T47D (cell line): ENCODE measurements around the gene BEND6.

ENCODE experiments used
- DNase-seq, 2 experiments: peaks; one replicate each; pipeline versions ENCODE4 v3.0.0 to v3.0.0-alpha.2; 2011 to 2012; ENCODE audit warnings: low read depth in 1 of 2, low spot score in 1 of 2
- JUND ChIP-seq: IDR thresholded peaks from 2 replicates; pipeline ENCODE4 v1.6.1; 2012; ENCODE audit warnings: low read depth
- in situ Hi-C: cut with HindIII; loops from 2 replicates; pipeline ENCODE4 v1.10.0; 2016; ENCODE audit warnings: low sequenced_read_pairs, low pct_unique_long_range_greater_than_20kb

Gene BEND6

DNA sequence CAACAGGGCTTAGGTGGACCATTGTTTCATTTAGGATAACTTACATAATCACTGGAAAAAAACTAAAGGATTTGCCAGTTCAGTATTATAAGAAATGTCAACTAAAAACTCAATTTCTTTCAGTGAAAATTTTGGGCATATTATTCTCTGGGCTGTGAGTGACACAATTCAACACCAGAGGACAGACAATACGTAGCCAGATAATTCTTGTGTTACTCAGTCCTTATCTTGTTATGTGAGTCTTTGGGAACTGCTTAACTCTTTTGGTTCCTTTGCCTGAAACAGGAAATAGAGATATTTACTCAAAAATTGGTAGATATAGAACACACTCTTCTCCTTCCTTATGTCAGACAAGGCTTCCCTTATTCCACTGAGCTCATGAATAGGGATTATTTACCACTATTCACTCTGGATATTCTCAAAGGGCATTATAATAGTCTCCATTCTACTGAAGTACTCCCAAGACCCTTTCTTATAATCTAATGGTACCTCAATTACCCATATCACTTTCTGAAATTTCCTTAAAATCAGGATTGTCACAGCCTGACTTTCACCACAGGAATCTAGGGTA is 4.9 kb upstream of the BEND6 start:
- no peak for DNase-seq

GRCh38 chr6:56951049-56951831 is 3.7 kb upstream of the BEND6 start:
- in situ Hi-C loops = no loop called here
- no peak for DNase-seq
- no peak for TF ChIP-seq JUND

More for the DNA sequence above, 4.9 kb upstream of the BEND6 start:
- TF ChIP-seq JUND = no peak
- in situ Hi-C loops = no loop called here

DNA sequence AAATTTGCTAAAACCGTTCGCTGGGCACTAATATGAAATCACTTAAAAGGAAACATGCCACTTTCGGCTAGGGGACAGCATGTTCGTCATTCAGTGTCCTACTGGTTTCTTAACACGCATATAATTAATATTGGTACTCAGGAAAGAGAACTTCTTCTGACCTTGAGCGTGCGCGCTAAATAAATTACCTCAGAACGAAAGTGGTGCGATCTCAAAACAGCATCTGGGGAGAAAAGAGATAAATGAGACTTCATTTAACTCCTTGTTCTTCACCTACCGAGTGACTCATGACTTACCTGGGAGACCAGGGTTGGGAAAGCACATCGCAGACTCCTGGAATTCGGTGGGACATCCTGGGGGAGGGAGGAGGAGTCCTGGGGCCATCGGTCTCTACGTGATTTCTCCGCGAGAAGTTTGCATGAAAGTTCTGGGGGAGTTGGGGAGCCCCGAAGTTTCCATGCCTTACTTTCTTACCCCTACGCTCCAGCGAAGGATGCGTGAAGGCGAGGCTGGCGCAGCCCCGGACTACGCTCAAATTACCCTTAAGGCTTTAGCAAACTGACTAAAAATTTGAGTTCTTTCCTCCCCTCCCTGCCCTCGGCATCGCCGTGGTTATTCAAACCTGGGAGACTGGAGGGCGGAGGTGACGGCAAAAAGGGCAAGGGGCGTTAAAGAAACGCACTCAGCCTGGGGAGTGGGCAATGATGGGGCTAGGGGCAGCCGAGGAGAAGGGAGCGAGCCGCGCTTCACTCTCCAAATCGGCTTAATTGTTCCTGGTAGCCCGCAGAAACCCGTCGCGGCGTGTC is 1.1 kb upstream of the BEND6 start:
- no peak for DNase-seq
- in situ Hi-C loops = no loop called here
- TF ChIP-seq JUND = no peak

- peak; percentile 75 to 93 for DNase-seq
- TF ChIP-seq JUND = no peak
These were observed 556 bp downstream of the BEND6 start for GRCh38 chr6:56955171-56956155.

DNA sequence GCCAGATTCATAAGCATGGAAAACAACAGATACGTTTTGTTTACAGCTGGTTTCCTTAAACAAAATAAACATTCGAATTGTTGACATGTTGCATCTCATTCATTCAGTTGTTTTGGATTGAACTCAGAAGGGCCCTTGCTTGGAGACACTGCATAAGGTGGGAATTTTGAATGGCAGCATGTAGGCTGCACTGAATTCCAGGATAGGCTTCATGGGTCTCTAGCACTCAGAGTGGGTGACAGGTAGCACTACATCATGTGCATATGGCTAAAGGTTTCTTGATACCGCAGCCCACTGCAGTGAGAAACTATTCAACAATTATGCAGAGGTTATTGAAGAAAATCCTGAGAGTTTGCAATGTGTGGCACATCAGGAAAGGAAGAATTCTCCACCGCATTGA is 1.6 kb downstream of the BEND6 start:
- TF ChIP-seq JUND = no peak
- in situ Hi-C loops = no loop called here
- no peak for DNase-seq

More at GRCh38 chr6:56955171-56956155, 556 bp downstream of the BEND6 start:
- in situ Hi-C loops = no loop called here

DNA sequence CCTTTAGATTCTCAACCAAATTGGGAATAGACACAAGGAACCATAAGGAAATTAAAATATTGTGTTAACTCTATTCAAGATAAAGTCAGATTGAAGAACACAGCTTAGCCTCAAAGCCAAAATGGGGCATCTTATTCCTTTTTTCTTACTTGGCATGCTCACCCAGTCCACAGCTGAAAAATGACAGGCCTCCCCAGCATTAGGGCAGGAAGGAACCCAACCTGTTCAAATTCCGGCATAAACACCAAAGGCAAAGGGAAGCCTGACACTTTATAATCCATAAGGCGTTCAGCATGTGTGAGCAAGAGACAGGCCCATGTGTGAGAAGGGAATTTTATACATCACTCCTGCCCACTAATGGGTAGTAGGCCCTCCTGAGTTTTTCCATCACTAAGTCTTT is 2.9 kb downstream of the BEND6 start:
- in situ Hi-C loops = no loop called here
- DNase-seq = no peak
- no peak for TF ChIP-seq JUND

- DNase-seq = no peak
- TF ChIP-seq JUND = no peak
- in situ Hi-C loops = no loop called here
These were observed 3.6 kb downstream of the BEND6 start for GRCh38 chr6:56958481-56958880.

DNA sequence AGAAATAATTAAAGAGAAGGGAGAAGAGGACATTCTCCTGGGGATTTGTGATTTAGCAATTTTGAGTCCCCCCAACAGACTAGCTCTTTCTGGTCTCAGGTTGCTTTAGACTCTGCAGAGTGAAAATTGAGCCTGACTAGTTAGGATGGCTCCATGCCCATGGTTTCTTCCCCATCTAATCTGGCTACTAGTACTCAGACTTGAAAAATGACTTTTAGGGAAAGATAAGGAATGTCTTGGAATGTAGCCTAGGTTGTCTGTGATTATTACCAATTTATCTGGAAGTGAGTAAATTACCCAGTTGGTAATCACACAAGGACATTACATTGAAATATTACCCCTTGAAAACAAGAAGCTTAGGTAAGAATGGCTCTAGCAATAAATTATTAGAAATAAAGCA is 4.2 kb downstream of the BEND6 start:
- in situ Hi-C loops = no loop called here
- TF ChIP-seq JUND = no peak
- no peak for DNase-seq

- in situ Hi-C loops = no loop called here
- no peak for DNase-seq
- no peak for TF ChIP-seq JUND
These were observed 5.0 kb downstream of the BEND6 start for GRCh38 chr6:56959938-56960337.

- in situ Hi-C loops = no loop called here
- DNase-seq = peak in 1 of 2 experiments; percentile 14
These were observed 6.2 kb downstream of the BEND6 start for GRCh38 chr6:56961151-56961550.

GRCh38 chr6:56962441-56962840 is 7.5 kb downstream of the BEND6 start:
- DNase-seq = no peak
- TF ChIP-seq JUND = no peak
- in situ Hi-C loops = no loop called here

More at GRCh38 chr6:56961151-56961550, 6.2 kb downstream of the BEND6 start:
- TF ChIP-seq JUND = no peak

DNA sequence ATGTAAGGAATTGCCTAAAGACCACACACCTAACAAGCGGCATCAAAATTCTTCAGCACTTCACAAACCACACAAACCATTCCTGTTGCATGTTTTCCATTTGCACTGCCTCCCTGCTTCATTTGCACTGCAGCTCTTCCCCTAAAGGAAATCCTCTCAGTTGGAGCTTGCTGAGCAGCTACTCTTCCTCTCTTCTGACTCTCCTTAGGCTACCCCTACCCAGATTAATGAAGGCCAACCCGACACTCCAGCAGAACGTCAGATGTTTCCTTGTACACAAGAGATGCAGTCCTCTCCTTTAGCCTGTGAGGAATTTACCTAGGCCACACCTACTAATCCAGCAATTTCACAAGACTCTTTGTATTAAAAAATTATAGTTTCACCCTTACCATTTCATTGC is 8.1 kb downstream of the BEND6 start:
- no peak for TF ChIP-seq JUND
- in situ Hi-C loops = no loop called here
- DNase-seq = no peak
